KG1 (cell line): ENCODE measurements around the gene CPLANE2.
"Not testable (repeated sequence)": the region's sequence is repeated elsewhere in the genome, so short reads cannot be mapped to it uniquely, and the experiment has no call there.

Source experiments
- DNase-seq: peaks from one replicate; lab custom pipeline; 2025; lab: John Stamatoyannopoulos, UW

The CPLANE2 gene

GRCh38 chr1:16229976-16230740, 6.8 kb downstream of the CPLANE2 start:
- DNase-seq, result no peak

- no peak for DNase-seq
Observed at GRCh38 chr1:16226490-16227179, 10.3 kb downstream of the CPLANE2 start.

- DNase-seq, result no peak
Observed at GRCh38 chr1:16226129-16226489, 10.9 kb downstream of the CPLANE2 start.

GRCh38 chr1:16224472-16224871, 12.5 kb downstream of the CPLANE2 start:
- DNase-seq, result no peak

- DNase-seq, result not testable (repeated sequence)
Observed at GRCh38 chr1:16222716-16223115, 14.3 kb downstream of the CPLANE2 start.

GRCh38 chr1:16221499-16221898, 15.5 kb downstream of the CPLANE2 start:
- DNase-seq, result no peak

GRCh38 chr1:16219968-16220500, 16.9 kb downstream of the CPLANE2 start:
- DNase-seq, result no peak

GRCh38 chr1:16218674-16219071, 18.3 kb downstream of the CPLANE2 start:
- DNase-seq, result no peak

- no peak for DNase-seq
Observed at GRCh38 chr1:16218014-16218673, 18.8 kb downstream of the CPLANE2 start.

- DNase-seq, result no peak
Observed at GRCh38 chr1:16217061-16217785, 19.8 kb downstream of the CPLANE2 start.

GRCh38 chr1:16215882-16216753, 20.9 kb downstream of the CPLANE2 start:
- DNase-seq, result no peak

GRCh38 chr1:16215240-16215639, 21.7 kb downstream of the CPLANE2 start:
- not testable (repeated sequence) for DNase-seq

- DNase-seq, result not testable (repeated sequence)
Observed at GRCh38 chr1:16213544-16213943, 23.4 kb downstream of the CPLANE2 start.

GRCh38 chr1:16213013-16213412, 24.0 kb downstream of the CPLANE2 start:
- no peak for DNase-seq

- no peak for DNase-seq
Observed at GRCh38 chr1:16212251-16212961, 24.6 kb downstream of the CPLANE2 start, which contains the start of gene ARHGEF19. Gene ARHGEF19 (minus strand): TSS chr1:16212652. CDS start chr1:16209054, 3,598 bp downstream.

- no peak for DNase-seq
Observed at GRCh38 chr1:16211824-16212223, 25.2 kb downstream of the CPLANE2 start.

- DNase-seq, result no peak
Observed at GRCh38 chr1:16210581-16210980, 26.4 kb downstream of the CPLANE2 start.

- DNase-seq, result no peak
Observed at GRCh38 chr1:16209847-16210407, 27.1 kb downstream of the CPLANE2 start.

GRCh38 chr1:16209132-16209846, 27.7 kb downstream of the CPLANE2 start:
- DNase-seq, result no peak
